ENCODE measurements around the gene UBE2L3.
A peak's percentile ranks its signal among the peaks of the same experiment; 100 is the strongest.
"Not testable (repeated sequence)": the region's sequence is repeated elsewhere in the genome, so short reads cannot be mapped to it uniquely, and the experiment has no call there.

The UBE2L3 gene

GRCh38 chr22:21643533-21644357, 76.2 kb downstream of the UBE2L3 start:
- DNase-seq (ENCODE audit: low read depth in 1 of 2, low spot score in 1 of 2) = no peak
- H3K4me3 ChIP-seq (replicated peaks; ENCODE audit: insufficient read depth, low read length) = peak overlapping the region; percentile 64
- TF ChIP-seq SPI1 (IDR thresholded peaks at IDR 0.05; ENCODE audit: borderline replicate concordance, low read depth) (no peak), CTCF (IDR thresholded peaks at IDR 0.05; ENCODE audit: insufficient read depth, low read length) (peak; percentile 23), POLR2AphosphoS5 (IDR thresholded peaks at IDR 0.05; ENCODE audit: low read depth) (no peak), REST (IDR thresholded peaks at IDR 0.05; ENCODE audit: insufficient replicate concordance, low read depth) (no peak), GABPA (IDR thresholded peaks at IDR 0.05; ENCODE audit: low read depth) (no peak)
- H3K27ac ChIP-seq (replicated peaks) = no peak overlapping the region
- H3K27me3 ChIP-seq (ENCODE audit: insufficient read depth, poor library complexity, severe bottlenecking) = no peaks in the 10 kb centered on the region

GRCh38 chr22:21645513-21645912, 78.0 kb downstream of the UBE2L3 start:
- not testable (repeated sequence) for H3K27ac ChIP-seq (replicated peaks); DNase-seq (ENCODE audit: low read depth in 1 of 2, low spot score in 1 of 2); H3K4me3 ChIP-seq (replicated peaks; ENCODE audit: insufficient read depth, low read length); H3K27me3 ChIP-seq (ENCODE audit: insufficient read depth, poor library complexity, severe bottlenecking)

- no peak overlapping the region for H3K27ac ChIP-seq (replicated peaks)
- no peak for TF ChIP-seq GABPA (IDR thresholded peaks at IDR 0.05; ENCODE audit: low read depth)
- TF ChIP-seq SPI1 (IDR thresholded peaks at IDR 0.05; ENCODE audit: borderline replicate concordance, low read depth) = peak; percentile 25; the same call in 1 of the 2 replicates
- TF ChIP-seq POLR2AphosphoS5 (IDR thresholded peaks at IDR 0.05; ENCODE audit: low read depth) = no peak
- peak; percentile 79 for TF ChIP-seq CTCF (IDR thresholded peaks at IDR 0.05; ENCODE audit: insufficient read depth, low read length)
- TF ChIP-seq REST (IDR thresholded peaks at IDR 0.05; ENCODE audit: insufficient replicate concordance, low read depth) = no peak
- no peaks in the 10 kb centered on the region for H3K27me3 ChIP-seq (ENCODE audit: insufficient read depth, poor library complexity, severe bottlenecking)
- DNase-seq (ENCODE audit: low read depth in 1 of 2, low spot score in 1 of 2) = peak in 1 of 2 experiments; percentile 82
- H3K4me3 ChIP-seq (replicated peaks; ENCODE audit: insufficient read depth, low read length) = no peak overlapping the region
Measured at GRCh38 chr22:21646608-21647590, 79.4 kb downstream of the UBE2L3 start.

- DNase-seq (ENCODE audit: low read depth in 1 of 2, low spot score in 1 of 2) = no peak
- H3K27ac ChIP-seq (replicated peaks) = no peak overlapping the region
- H3K4me3 ChIP-seq (replicated peaks; ENCODE audit: insufficient read depth, low read length) = no peak overlapping the region
- H3K27me3 ChIP-seq (ENCODE audit: insufficient read depth, poor library complexity, severe bottlenecking) = no peaks in the 10 kb centered on the region
- no peak for TF ChIP-seq CTCF (IDR thresholded peaks at IDR 0.05; ENCODE audit: insufficient read depth, low read length)
- no peak for TF ChIP-seq SPI1 (IDR thresholded peaks at IDR 0.05; ENCODE audit: borderline replicate concordance, low read depth)
- no peak for TF ChIP-seq REST (IDR thresholded peaks at IDR 0.05; ENCODE audit: insufficient replicate concordance, low read depth)
- TF ChIP-seq GABPA (IDR thresholded peaks at IDR 0.05; ENCODE audit: low read depth) = no peak
- no peak for TF ChIP-seq POLR2AphosphoS5 (IDR thresholded peaks at IDR 0.05; ENCODE audit: low read depth)
Measured at GRCh38 chr22:21650280-21650679, 82.8 kb downstream of the UBE2L3 start.
